Caco-2 (cell line): ENCODE measurements around the gene ZAP70. TPM values are rescaled to one million over a fixed set of nuclear protein-coding genes. Genes with fewer than 3 reads are reported as not detected.

Experiments
- BruUV-seq: library from RNA; stranded (reverse); fragments of 400-500 nt; replicated peaks from 2 replicates; lab custom pipeline; 2021; lab: Mats Ljungman, UMichigan
- CTCF ChIA-PET: fragments of 300-600 bp; sonication (Branson Sonifier 250); formaldehyde crosslinking; loops from one replicate; lab custom pipeline; 2022; ENCODE audit warnings: antibody characterized with exemption; lab: Charles Lee
- POLR2A ChIA-PET: fragments of 300-600 bp; sonication (Branson Sonifier 250); formaldehyde crosslinking; loops from one replicate; lab custom pipeline; 2022; ENCODE audit warnings: antibody characterized with exemption; lab: Charles Lee
- DNase-seq, 2 experiments: peaks; one replicate each; pipeline versions ENCODE4 v3.0.0 to v3.0.0-alpha.2; 2020 to 2022
- H3K27me3 ChIP-seq: replicated peaks from 2 replicates; pipeline ENCODE4 v1.6.0; 2011; ENCODE audit warnings: low read length; ENCODE audit not compliant: control insufficient read depth, insufficient read depth
- H3K36me3 ChIP-seq: 2 replicates; pipeline ENCODE4 v1.5.1; 2011; ENCODE audit warnings: low read length; ENCODE audit not compliant: control insufficient read depth, insufficient read depth
- H3K4me1 ChIP-seq: fragments of 250-450 bp; sonication (Bioruptor Pico); 2 replicates; pipeline ENCODE4 v1.5.1; 2020; ENCODE audit warnings: mild to moderate bottlenecking
- H3K4me3 ChIP-seq: 2 replicates; pipeline ENCODE4 v1.5.1; 2011; ENCODE audit warnings: low read depth, mild to moderate bottlenecking, control low read depth, low read length
- H3K9me3 ChIP-seq: fragments of 250-450 bp; sonication (Bioruptor Pico); 2 replicates; pipeline ENCODE4 v1.5.1; 2020; ENCODE audit warnings: mild to moderate bottlenecking, moderate library complexity
- H3K27ac Mint-ChIP-seq: one replicate; pipeline ENCODE4 v1.8.0; 2022; ENCODE audit warnings: mixed read lengths; ENCODE audit not compliant: unreplicated experiment
- H3K27me3 Mint-ChIP-seq: one replicate; pipeline ENCODE4 v1.8.0; 2022; ENCODE audit warnings: mixed read lengths; ENCODE audit not compliant: insufficient read depth, unreplicated experiment
- H3K36me3 Mint-ChIP-seq: one replicate; pipeline ENCODE4 v1.8.0; 2022; ENCODE audit warnings: mild to moderate bottlenecking, mixed read lengths; ENCODE audit not compliant: insufficient read depth, unreplicated experiment
- H3K4me1 Mint-ChIP-seq: one replicate; pipeline ENCODE4 v1.8.0; 2022; ENCODE audit warnings: low read depth, mixed read lengths; ENCODE audit not compliant: unreplicated experiment
- H3K4me3 Mint-ChIP-seq: one replicate; pipeline ENCODE4 v1.8.0; 2022; ENCODE audit warnings: mild to moderate bottlenecking, moderate library complexity, mixed read lengths; ENCODE audit not compliant: unreplicated experiment
- H3K9me3 Mint-ChIP-seq: one replicate; pipeline ENCODE4 v1.8.0; 2022; ENCODE audit warnings: mixed read lengths; ENCODE audit not compliant: unreplicated experiment
- intact Hi-C: fragments of 100-400 bp; cut with micrococcal nuclease; formaldehyde crosslinking; loops from one replicate; pipeline ENCODE4 v1.10.0; 2022; ENCODE audit not compliant: unreplicated experiment
- total RNA-seq: library from RNA; stranded (reverse); gene quantifications from 2 replicates; pipeline ENCODE4 v1.2.3, GENCODE V29; 2022
- TF ChIP-seq, protein P1 (sequence below), 2 experiments: fragments of 200-600 bp in 1 of 2; IDR thresholded peaks; 1 replicate in 1 of 2; 2 replicates in 1 of 2; pipeline versions ENCODE4 v1.5.1 to v1.8.0; 2011 to 2022; ENCODE audit warnings: antibody characterized with exemption in 1 of 2, control low read depth in 1 of 2, inconsistent platforms in 1 of 2, low read depth in 1 of 2, low read length in 1 of 2, mild to moderate bottlenecking in 1 of 2, moderate library complexity in 1 of 2; ENCODE audit not compliant: insufficient read depth in 1 of 2, severe bottlenecking in 1 of 2, unreplicated experiment in 1 of 2

ZAP70 gene
- total RNA-seq, 1 experiment from 2014 or later: 0.82 TPM

DNA sequence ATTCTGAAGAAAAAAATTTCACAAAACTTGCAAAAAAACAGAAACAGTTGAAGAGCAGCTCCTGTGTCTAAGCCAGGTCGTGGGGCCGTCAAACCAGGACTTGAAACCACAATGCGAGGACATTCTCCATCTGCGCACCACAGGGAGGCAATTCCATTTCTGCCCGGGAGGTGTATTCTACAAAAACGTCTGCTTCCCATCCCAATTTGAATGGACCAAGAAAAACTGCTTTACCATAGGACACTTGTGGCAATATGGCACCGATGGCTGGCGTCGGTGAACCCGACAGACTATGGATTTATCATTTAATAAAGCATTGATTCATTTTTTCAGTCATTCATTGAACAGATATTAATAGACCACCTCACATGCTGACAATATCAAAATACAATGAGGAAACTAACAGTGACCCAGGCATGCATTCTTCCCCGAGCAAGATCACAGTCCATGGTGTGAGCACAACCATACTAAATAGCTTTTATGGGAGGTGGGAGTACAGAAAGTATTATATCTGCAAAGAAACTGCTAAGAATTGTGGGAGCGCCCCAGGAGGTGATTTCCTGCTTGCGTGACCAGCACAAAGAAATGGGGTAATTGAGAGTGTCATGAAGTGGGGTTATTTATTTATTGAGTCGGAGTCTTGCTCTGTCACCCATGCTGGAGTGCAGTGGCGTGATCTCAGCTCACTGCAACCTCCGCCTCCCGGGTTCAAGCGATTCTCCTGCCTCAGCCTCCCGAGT is 10.5 kb upstream of the ZAP70 start:
- H3K4me3 ChIP-seq: no peak overlapping the region
- TF ChIP-seq, protein P1, sequence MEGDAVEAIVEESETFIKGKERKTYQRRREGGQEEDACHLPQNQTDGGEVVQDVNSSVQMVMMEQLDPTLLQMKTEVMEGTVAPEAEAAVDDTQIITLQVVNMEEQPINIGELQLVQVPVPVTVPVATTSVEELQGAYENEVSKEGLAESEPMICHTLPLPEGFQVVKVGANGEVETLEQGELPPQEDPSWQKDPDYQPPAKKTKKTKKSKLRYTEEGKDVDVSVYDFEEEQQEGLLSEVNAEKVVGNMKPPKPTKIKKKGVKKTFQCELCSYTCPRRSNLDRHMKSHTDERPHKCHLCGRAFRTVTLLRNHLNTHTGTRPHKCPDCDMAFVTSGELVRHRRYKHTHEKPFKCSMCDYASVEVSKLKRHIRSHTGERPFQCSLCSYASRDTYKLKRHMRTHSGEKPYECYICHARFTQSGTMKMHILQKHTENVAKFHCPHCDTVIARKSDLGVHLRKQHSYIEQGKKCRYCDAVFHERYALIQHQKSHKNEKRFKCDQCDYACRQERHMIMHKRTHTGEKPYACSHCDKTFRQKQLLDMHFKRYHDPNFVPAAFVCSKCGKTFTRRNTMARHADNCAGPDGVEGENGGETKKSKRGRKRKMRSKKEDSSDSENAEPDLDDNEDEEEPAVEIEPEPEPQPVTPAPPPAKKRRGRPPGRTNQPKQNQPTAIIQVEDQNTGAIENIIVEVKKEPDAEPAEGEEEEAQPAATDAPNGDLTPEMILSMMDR (IDR thresholded peaks at IDR 0.05; ENCODE audit: insufficient read depth in 1 of 2, low read depth in 1 of 2, low read length in 1 of 2, severe bottlenecking in 1 of 2, unreplicated experiment in 1 of 2): no peak
- Mint-ChIP-seq H3K36me3 (no peaks in the 10 kb centered on the region), H3K27me3 (no peaks in the 10 kb centered on the region), H3K4me3 (no peak overlapping the region), H3K9me3 (no peaks in the 10 kb centered on the region), H3K27ac (no peak overlapping the region), H3K4me1 (no peaks in the 10 kb centered on the region)
- DNase-seq: no peak
- H3K27me3 ChIP-seq: no peaks in the 10 kb centered on the region
- no peaks in the 10 kb centered on the region for H3K36me3 ChIP-seq
- POLR2A ChIA-PET: interaction anchor here (0.7 kb wide), 1 partner anchor 75 kb away, joined by 8 read pairs; no protein-coding TSS in a partner anchor
- CTCF ChIA-PET: no interaction called here
- BruUV-seq: no TSS peak
- intact Hi-C loops: no loop called here
- no peaks in the 10 kb centered on the region for H3K9me3 ChIP-seq
- H3K4me1 ChIP-seq: peaks cover 18% of the 10 kb centered on the region

DNA sequence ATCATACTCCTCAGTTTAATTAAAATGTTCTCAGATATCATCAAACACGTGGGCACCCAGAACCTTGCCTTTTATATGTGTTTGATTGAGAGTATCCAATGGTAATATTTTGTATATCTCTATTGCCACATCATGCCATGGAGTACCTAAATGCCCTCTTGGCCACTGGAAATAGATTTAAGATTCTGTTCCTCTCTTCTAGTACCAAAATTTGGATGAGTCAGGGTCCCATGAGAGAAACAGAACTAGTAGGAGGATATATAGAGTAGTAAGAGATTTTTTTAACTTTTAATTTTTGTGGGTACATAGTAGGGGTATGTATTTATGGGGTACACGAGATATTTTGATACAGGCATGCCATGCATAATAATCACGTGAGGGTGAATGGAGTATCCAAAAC is 9.6 kb upstream of the ZAP70 start:
- TF ChIP-seq, protein P1 (IDR thresholded peaks at IDR 0.05; ENCODE audit: insufficient read depth in 1 of 2, low read depth in 1 of 2, low read length in 1 of 2, severe bottlenecking in 1 of 2, unreplicated experiment in 1 of 2): no peak
- H3K36me3 Mint-ChIP-seq: no peaks in the 10 kb centered on the region
- POLR2A ChIA-PET: no interaction called here
- no peaks in the 10 kb centered on the region for H3K9me3 ChIP-seq
- H3K27me3 ChIP-seq: no peaks in the 10 kb centered on the region
- CTCF ChIA-PET: no interaction called here
- no peaks in the 10 kb centered on the region for H3K27me3 Mint-ChIP-seq
- intact Hi-C loops: no loop called here
- peaks cover 13% of the 10 kb centered on the region for H3K4me1 ChIP-seq
- H3K27ac Mint-ChIP-seq: no peak overlapping the region
- no peaks in the 10 kb centered on the region for H3K4me1 Mint-ChIP-seq
- H3K4me3 ChIP-seq: no peak overlapping the region
- no TSS peak for BruUV-seq
- no peaks in the 10 kb centered on the region for H3K36me3 ChIP-seq
- no peak overlapping the region for H3K4me3 Mint-ChIP-seq
- H3K9me3 Mint-ChIP-seq: no peaks in the 10 kb centered on the region
- no peak for DNase-seq

DNA sequence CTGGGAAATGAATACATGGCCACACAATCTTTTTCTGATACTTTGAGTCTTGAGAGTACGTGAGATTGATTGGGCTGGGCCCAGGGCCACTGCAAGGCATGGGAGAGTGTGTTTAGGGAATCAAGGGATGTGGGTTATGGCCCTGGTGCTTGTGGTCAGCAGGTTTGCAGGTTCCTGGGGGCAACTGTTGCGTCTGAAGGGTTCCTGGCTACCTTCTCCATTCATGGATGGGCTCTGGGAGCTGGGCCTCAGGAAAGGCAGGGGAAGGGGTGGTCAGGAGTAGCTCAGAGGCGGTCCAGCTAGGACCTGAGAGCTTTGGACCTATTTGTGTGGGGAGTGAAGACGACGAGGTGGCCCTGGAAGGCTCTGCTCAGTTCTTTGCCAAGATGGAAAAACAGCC is 8.4 kb upstream of the ZAP70 start:
- no peak for DNase-seq
- TF ChIP-seq, protein P1 (IDR thresholded peaks at IDR 0.05; ENCODE audit: insufficient read depth in 1 of 2, low read depth in 1 of 2, low read length in 1 of 2, severe bottlenecking in 1 of 2, unreplicated experiment in 1 of 2): no peak
- no peaks in the 10 kb centered on the region for H3K9me3 Mint-ChIP-seq
- intact Hi-C loops: no loop called here
- no peak overlapping the region for H3K27ac Mint-ChIP-seq
- H3K9me3 ChIP-seq: no peaks in the 10 kb centered on the region
- ChIA-PET POLR2A (no interaction called here), CTCF (no interaction called here)
- peaks cover 2% of the 10 kb centered on the region; the same call in 1 of the 2 replicates for H3K4me1 ChIP-seq
- H3K4me3 Mint-ChIP-seq: no peak overlapping the region
- no TSS peak for BruUV-seq
- H3K4me1 Mint-ChIP-seq: peaks cover 3% of the 10 kb centered on the region
- H3K27me3 Mint-ChIP-seq: no peaks in the 10 kb centered on the region
- H3K36me3 ChIP-seq: no peaks in the 10 kb centered on the region
- no peaks in the 10 kb centered on the region for H3K36me3 Mint-ChIP-seq
- no peaks in the 10 kb centered on the region for H3K27me3 ChIP-seq
- H3K4me3 ChIP-seq: no peak overlapping the region
